SKM-1 treated with dmso at 0.1 percent for 144 hours (cell line): Measurements from ENCODE around the gene PSMD13.
"Not testable (repeated sequence)": the region's sequence is repeated elsewhere in the genome, so short reads cannot be mapped to it uniquely, and the experiment has no call there.

Source experiments
- DNase-seq: peaks from one replicate; lab custom pipeline; 2025; ENCODE audit not compliant: unreplicated experiment; lab: John Stamatoyannopoulos, UW

The PSMD13 gene

DNA sequence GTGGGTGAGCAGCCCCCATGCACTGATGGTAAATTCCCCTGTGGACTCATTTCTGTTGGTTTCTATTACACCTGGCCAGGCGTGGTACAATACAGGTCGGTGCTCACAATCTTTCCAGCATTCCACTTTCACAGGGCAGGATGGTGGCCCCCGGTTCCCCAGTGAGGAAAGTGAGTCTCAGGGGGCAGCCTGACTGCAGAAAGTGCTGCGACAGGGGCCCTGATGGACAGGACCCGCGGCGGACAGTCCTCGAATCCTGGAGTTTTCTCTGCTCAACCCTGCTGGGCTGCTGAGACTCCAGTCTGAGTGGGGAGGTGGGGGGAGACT is 49.1 kb downstream of the PSMD13 start:
- no peak for DNase-seq

DNA sequence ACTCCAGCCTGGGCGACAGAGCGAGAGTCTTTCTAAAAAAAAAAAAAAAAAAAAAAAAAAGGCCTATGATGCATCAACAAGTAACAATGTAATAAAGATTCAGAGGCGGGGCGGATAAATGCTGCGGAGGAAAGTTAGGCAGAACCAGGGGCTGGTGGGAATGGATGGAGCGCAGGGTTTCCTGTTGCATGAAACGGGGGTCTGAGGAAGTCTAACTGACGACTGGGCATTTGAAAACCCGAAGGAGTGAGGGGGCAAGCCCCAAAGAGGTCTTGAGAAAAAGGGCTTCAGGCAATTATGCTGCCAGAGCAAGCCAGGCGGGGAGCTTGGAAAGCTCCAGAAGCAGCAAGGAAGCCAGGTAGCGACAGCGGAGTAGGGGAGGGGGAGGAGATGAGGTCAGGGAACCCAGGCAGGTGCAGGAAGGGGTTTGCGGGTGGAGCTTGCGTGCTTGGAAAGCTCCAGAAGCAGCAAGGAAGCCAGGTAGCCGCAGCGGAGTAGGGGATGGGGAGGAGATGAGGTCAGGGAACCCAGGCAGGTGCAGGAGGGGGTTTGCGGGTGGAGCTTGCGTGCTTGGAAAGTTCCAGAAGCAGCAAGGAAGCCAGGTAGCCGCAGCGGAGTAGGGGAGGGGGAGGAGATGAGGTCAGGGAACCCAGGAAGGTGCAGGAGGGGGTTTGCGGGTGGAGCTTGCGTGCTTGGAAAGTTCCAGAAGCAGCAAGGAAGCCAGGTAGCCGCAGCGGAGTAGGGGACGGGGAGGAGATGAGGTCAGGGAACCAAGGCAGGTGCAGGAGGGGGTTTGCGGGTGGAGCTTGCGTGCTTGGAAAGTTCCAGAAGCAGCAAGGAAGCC is 50.4 kb downstream of the PSMD13 start:
- DNase-seq: not testable (repeated sequence)

DNA sequence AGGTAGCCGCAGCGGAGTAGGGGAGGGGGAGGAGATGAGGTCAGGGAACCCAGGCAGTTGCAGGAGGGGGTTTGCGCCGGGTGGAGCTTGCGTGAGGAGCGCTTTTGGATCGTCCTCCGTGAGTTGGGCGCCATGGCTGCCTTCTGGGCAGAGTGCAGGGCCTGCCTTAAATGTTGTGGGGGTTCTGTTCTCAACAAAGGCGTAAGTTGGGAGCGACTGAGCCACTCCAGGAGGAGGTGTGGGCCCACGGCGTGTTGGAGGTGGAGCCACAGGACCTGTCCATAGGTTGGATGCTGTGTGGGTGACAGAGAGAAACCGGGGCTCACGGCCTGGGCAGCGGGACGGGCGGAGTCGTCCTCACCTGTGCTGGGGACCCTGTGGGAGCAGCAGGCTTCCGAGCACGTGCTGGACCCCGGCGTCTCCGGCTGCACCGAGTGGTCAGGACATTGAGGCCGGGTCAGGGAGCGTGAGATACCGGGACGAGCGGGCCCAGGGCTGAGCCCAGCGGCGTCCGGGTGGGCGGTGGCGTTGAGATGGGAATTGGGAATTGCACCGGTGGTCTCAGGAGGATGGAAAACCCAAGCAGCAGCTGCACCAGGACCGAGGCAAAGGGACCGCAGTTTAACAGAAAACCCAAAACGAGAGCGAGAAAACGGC is 51.2 kb downstream of the PSMD13 start:
- no peak for DNase-seq

DNA sequence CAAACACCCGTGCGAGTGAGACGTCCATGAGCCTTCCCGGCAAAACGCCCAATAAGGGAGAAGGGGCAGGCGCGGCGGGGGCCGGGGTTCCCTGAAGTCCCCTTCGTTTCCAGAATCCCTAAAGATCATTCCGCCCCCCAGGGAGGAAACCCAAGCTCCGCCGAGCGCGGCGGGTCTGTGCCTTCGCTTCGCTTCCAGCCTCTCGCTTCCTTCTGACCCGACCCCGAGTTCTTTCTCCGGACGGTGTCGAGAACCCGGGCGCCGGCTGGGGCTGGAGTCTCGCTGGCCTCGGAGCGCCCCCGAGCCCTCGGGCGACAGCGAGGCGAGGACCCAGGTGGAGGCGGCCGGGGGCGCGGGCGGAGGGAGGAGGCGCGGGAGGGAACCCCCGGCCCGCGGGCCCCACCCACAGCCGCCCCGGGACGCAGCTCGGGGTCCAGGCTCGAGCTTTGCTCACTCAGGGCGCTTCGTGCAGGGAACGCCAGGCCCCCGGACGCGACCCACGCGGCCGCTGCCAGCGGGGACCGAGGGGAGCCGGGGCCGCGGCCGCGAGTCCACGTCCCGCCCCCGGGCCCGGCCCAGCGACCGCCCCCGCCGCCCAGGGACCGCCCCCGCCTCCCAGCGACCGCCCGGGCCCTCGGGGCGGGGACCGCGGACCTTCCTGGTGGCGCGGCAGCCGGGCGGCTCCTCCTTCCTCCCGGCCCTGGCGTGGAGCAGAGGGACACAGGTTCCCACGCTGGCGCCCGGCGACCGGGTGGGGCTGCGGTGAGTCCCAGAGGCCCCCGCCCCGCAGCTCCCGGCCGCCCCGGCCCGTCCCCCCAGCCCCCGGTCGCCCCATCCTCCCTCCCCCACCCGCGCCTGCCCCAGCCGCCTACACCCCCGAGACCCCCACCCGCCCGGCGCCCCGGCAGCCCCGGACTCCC is 52.0 kb downstream of the PSMD13 start, which contains the start of gene PGGHG:
Gene PGGHG (plus strand): TSS at position 649 of the 920 bp plus-strand sequence. CDS start 691 bp downstream, outside the sequence.
- DNase-seq: peak; percentile 48

DNA sequence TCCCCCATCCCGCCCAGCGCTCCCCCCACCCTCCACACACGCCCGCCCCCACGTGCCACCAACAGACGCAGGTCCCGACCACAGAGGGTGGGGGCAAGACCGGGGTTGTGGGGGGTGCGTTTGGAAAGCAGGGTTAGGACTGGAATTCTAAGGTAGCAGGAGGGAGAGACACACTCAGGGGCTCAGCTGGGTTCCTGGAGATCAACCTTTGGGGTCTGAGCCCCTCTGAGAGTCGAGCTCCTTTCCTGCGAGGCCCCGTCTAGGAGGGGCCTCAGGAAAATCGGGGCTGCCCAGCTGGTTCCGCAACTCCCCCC is 52.6 kb downstream of the PSMD13 start:
- DNase-seq: no peak

DNA sequence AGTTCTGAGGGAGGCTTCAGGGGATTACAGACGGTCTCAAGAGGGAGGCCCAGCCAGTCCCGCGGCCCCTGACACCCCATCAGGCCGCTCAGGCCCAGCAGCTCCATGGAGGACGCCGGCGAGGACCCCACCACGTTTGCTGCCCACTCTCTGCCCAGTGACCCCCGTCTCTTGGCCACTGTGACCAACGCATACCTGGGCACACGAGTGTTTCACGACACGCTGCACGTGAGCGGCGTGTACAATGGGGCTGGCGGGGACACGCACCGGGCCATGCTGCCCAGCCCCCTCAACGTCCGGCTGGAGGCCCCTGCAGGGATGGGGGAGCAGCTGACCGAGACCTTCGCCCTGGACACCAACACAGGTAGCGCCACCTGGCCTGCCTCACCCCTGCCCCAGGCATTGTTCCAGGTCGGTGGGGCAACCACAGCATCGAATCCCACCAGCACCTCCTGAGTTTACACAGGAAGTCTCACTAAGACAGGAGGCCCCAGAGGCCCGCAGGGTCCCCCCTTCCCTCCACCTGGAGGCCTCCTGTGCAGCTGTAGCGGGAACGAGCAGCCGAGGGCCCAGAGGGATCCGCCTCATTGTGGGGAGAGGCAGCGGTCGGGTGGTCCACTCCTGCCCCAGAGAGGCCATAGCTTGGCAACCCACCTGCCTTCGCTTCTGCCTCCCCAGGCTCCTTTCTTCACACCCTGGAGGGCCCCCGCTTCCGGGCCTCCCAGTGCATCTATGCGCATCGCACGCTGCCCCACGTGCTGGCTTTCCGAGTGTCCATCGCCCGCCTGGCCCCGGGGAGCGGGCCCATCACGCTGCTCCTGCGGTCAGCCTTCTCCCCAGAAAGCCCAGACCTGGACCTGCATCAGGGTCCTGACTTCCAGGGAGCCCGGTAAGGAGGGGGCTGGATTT is 53.2 kb downstream of the PSMD13 start:
- DNase-seq: no peak

DNA sequence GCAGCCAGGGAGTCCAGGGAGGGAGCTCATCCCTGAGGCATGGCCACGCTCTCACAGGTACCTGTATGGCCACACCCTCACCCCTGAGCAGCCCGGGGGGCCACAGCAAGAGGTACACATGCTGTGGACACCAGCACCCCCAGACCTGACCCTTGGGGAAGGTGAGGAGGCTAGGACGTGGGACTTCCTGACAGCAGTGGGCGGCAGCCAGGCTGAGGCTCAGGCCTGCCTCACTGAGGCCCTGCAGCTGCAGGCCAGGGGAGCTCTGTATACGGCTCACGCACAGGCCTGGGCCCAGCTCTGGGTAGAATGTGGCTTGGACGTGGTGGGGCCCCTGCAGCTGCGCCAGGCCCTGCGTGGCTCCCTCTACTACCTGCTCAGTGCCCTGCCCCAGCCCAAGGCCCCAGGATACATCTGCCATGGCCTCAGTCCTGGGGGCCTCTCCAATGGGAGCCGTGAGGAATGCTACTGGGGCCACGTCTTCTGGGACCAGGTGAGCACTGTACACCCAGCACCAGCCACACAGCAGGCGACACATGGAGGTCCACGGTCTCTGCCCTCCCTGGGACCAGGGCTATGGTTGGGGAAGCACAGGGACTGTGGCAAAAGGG is 54.0 kb downstream of the PSMD13 start:
- DNase-seq: no peak

DNA sequence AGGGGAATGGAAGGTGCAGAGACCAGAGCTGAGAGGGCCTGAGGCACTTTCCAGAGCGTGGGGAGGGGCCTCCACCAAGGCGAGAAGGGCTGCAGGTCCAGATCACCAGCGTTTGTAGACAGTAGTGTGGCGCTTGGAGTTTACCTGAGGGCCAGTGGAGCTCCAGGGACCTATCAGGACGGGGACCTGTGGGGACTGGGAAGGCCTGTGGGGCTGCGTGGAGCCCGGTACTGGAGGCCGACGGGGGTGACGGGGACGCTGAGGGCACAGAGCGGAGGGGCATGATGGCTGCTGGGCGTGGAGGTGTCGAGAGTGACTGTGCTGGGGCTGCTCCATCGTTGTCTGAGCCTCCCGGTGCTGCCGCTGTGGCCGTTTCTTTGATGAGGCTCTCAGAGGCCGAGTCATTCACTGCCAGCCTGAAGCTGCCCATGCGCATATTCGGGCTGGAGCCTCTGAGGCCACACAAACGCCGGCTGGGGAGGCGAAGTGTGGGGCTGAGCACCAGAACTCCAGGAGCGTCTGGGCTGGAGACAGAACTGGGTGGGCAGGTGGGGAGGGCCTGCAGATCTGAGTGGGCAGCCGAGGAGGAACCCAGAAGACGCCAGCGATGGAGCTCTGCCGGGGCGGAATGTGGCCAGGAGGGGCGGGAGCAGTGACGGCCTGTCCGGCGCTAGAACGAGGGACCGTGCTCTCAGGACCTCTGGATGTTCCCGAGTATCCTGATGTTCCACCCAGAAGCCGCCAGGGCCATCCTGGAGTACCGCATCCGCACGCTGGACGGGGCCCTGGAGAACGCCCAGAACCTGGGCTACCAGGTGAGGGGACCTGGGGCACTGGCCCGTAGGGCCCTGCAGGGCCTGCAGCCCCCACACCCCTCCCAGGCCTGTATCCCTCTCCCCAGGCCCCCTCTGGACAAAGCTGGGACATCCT is 54.8 kb downstream of the PSMD13 start:
- no peak for DNase-seq

DNA sequence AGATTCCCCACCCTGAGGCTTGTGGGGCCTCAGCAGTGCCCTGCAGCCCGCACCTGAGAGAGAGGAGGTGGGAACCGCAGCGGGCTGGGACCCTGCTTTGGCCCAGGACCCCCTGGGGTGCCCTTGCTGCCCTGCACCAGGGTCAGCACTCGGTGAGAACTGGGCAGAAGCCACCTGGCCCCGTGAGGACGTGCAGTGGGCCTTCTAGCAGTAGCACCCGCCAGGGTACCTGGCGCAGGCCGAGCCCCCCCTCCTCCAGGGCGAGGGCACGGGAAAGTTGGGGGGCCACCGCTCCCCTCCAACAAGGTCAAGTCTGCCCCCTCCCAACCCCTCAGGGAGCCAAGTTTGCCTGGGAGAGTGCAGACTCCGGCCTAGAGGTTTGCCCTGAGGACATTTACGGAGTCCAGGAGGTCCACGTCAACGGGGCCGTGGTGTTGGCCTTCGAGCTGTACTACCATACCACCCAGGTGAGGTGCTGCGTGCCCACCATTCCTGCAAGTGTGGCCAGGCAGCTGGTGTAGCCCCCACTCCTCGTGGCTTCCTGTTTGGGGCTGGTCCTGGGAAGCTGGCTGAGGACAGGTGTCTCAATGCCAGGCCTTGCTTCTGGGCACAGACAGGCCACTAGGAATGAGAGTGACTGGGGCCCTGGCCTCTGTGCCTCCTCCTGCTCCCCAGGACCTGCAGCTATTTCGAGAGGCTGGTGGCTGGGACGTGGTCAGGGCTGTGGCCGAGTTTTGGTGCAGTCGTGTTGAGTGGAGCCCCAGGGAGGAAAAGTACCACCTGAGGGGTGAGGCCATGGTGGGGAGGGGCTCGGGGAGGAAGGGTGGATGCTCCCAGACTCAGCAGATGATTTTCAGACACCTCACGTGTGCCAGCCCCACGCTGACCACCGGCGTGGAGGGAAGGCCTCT is 55.7 kb downstream of the PSMD13 start:
- no peak for DNase-seq

DNA sequence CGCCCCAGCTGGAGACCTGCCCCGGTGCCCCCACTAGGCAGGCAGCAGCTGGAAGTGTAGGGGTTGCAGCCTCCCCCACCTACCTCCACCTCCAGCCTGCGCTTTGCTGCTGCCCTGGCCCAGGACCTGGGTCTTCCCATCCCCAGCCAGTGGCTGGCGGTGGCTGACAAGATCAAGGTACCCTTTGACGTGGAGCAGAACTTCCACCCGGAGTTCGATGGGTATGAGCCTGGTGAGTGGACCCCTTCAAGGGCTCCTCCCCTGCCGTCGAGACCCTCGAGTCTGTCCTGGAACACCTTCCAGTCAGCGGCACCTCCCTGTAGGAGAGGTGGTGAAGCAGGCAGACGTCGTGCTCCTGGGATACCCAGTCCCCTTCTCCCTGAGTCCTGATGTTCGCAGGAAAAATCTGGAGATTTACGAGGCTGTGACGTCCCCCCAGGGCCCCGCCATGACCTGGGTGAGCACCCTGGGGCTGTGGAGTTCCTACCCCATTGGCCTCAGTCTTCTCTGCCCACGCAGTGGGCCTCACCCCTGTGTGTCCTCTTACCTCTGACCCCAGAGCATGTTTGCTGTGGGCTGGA is 56.6 kb downstream of the PSMD13 start:
- DNase-seq: no peak

DNA sequence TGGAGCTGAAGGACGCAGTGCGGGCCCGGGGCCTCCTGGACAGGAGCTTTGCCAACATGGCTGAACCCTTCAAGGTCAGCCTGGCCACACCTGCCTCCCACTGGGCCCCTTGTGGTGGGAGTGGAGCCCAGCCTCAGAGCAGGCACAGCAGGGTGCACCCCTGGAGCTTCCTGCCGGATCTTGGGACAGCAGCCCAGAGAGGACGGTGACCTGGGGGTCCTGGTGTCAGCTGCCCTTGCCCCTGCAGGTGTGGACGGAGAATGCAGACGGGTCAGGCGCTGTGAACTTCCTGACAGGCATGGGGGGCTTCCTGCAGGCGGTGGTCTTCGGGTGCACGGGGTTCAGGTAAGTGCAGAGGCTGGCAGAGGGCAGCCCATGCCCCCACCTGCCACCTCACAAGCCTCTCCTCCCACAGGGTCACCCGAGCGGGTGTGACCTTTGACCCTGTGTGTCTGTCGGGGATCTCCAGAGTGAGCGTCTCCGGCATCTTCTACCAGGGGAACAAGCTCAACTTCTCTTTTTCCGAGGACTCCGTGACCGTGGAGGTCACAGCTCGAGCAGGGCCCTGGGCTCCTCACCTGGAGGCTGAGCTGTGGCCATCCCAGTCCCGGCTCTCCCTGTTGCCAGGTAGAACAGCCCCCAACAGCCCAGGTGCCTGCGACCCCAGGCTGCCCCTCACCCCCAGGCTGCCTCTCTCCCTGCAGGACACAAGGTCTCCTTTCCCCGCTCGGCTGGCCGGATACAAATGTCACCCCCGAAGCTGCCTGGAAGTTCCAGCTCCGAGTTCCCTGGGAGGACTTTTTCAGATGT is 57.3 kb downstream of the PSMD13 start:
- no peak for DNase-seq

DNA sequence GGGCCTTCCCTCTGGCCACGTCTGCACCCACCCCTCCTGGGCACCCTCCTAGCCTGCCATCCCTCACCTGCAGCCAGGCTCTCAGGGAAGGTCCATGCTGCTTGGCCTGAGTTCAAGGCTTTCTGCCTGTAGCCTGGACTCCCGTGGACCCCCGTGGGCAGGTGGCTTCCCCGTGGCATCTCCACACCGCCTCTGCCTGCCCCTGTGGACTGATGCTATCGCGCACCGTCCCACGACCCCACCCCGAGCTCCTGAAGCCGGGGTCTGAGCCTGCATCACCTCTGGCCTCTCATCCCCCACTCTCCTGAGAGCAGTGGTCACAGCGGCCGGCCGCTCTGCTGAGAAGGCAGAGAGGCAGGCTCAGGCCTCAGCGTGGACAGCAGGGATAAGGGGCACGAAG is 58.0 kb downstream of the PSMD13 start:
- no peak for DNase-seq

DNA sequence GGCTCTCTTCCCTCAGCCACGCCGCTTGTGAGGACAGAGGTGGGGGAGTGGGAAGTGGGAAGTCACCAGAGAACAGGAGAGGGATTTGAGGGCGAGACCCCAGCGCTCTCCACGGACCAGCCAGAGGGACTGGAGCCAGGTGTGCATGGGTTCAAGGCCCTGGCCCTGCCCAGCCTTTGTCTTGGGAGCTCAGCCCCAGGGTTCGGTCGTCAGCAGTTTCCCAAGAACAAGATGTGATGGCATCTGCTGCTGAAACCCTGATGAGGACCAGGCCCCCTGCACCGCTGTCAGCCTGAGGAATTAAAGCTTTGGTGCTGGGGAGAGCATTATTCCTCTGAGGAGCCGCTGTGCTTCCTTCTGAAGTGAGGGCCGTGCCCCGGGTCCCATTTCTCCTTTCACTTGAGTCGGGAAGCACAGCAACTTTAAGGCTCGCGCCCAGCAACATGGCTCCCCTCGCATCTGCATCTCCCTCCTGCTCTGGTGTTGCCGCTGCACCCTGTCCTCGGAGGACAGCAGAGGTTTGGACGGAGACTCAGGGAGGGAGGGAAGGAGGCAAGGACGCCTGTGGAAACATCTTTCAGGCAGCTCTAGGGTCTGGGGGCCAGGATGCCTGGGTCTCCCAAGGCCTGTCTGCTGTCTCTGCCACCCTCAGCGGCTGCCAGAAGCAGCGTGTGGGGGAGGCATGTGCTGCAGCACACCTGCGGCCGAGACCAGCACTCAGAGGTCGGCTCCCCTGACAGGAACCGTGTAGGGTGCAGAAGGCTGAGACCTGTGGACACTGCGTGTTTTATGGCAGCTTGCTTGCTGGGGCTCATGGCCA is 58.8 kb downstream of the PSMD13 start:
- DNase-seq: no peak

DNA sequence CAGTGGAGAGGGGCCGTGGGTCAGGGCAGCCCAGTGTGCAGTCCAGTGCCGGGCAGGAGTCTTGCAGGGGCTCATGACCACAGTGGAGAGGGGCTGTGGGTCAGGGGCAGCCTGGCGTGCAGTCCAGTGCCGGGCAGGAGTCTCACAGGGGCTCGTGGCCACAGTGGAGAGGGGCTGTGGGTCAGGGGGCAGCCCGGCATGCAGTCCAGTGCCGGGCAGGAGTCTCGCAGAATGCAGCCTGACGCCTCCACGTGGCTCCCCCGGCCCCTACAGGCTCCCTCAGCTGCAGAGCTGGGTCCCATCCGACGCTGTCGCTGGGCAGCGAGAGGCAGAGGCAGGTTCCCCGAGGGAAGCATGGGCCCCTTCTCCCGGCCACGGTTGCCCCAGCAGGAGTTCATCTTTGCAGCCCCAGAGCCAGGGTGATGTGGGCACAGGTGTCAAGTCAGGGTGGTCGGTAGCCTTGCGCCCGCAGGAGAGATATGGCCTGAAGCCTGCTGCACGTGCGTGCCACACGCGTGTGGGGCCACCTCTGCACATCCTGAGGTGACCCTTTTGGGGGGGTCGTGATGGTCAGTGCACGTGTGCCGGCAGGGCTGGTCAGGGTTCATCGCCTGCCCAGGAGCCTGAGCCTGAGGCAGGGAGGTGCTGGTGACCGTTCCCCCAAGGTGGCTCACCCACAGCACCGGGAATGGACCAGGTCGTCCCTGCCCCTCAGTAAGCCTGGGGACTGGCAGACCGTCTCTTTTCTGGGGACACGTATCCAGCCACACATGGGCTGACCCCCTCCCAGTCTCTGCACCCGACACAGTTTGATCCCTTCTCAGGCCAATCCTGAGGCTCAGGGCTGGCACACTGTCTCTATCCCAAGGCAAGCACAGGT is 59.6 kb downstream of the PSMD13 start:
- DNase-seq: no peak

DNA sequence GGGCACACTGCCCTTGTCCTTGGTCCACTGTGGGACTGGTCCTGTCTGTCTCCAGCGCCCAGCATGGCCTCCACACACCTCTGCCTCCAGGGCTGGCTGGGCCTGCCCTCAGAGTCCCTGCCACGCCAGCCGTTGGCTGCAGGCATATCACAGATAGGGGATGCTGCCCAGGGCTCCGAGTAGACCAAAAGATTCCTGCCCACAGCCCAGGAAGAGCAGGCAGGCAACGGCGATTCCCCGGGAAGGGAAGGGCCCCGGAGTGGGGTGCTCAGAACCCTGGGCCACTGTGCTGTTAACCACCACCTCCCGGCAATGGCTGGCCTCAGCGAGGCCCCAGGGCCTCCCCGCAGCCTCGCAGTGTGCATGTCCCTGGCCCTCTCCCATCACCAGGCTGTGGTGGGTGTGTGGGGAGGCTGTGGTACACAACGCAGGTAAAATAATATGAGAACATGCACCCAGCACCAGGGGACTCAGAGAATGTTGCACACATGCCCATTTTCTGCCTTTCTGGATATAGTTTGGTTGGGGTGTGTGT is 60.3 kb downstream of the PSMD13 start:
- DNase-seq: no peak
